Gastroesophageal sphincter (tissue), 4 donors: ENCODE results near the gene ABHD3. TPM values are rescaled to one million over a fixed set of nuclear protein-coding genes. Genes with fewer than 3 reads are reported as not detected.
"Not testable (repeated sequence)": the region's sequence is repeated elsewhere in the genome, so short reads cannot be mapped to it uniquely, and the experiment has no call there.

Experiments used
- ATAC-seq: fragments of 150-250 bp; one replicate; pipeline ENCODE4 v1.9.1; 2016; ENCODE audit warnings: mild to moderate bottlenecking, moderate library complexity
- H3K27ac ChIP-seq, 4 donors: fragments of 200-600 bp; sonication (generic) in 3 of 4; 1 replicate in 3 of 4; 2 replicates in 1 of 4; pipeline ENCODE4 v1.5.1; 2016 to 2019
- H3K27me3 ChIP-seq: fragments of 200-600 bp; sonication (generic); one replicate; pipeline ENCODE4 v1.5.1; 2019
- H3K36me3 ChIP-seq, 2 donors: fragments of 200-600 bp; sonication (generic); one replicate each; pipeline ENCODE4 v1.5.1; 2019; ENCODE audit warnings: control low read depth in 1 of 2
- H3K4me1 ChIP-seq, 3 donors: fragments of 200-600 bp; sonication (generic); 1 replicate in 2 of 3; 2 replicates in 1 of 3; pipeline ENCODE4 v1.5.1; 2016 to 2019; ENCODE audit warnings: control low read depth in 2 of 3
- H3K4me3 ChIP-seq, 2 donors: fragments of 200-600 bp; sonication (generic); one replicate each; pipeline ENCODE4 v1.5.1; 2019; ENCODE audit warnings: mild to moderate bottlenecking in 1 of 2, moderate library complexity in 1 of 2
- H3K9me3 ChIP-seq, 3 donors: fragments of 200-600 bp; sonication (generic); one replicate each; pipeline ENCODE4 v1.5.1; 2017 to 2019; ENCODE audit warnings: control low read depth in 2 of 3
- EP300 ChIP-seq: sonication (generic); formaldehyde crosslinking; IDR thresholded peaks from one replicate; pipeline ENCODE4 v1.6.1; 2017; ENCODE audit warnings: antibody characterized with exemption, mild to moderate bottlenecking
- POLR2A ChIP-seq, 2 donors: fragments of 450-650 bp; IDR thresholded peaks; one replicate each; pipeline ENCODE4 v1.6.1; 2017; ENCODE audit warnings: antibody characterized with exemption in 2 of 2, mild to moderate bottlenecking in 2 of 2, moderate library complexity in 1 of 2
- POLR2AphosphoS5 ChIP-seq: sonication (generic); formaldehyde crosslinking; IDR thresholded peaks from one replicate; pipeline ENCODE4 v1.6.1; 2017; ENCODE audit warnings: antibody characterized with exemption
- WGBS, 2 donors: methylation state at CpG; one replicate each; pipeline ENCODE4 v1.1.5; 2018; ENCODE audit warnings: low coverage in 1 of 2; 5-methylcytosine and 5-hydroxymethylcytosine counted together
- small RNA-seq, 4 donors: library from RNA; depleted of rRNA; stranded (forward); fragments of <200 nt; gene quantifications; one replicate each; pipeline ENCODE3, GENCODE V24; 2016
- total RNA-seq, 4 donors: library from RNA; depleted of rRNA; stranded (reverse); fragments of >200 nt; gene quantifications; one replicate each; pipeline ENCODE4 v1.1.0, GENCODE V29; 2016
- TF ChIP-seq, protein P1 (sequence below), 4 experiments: fragments of 200-600 bp in 2 of 4; fragments of 450-650 bp in 2 of 4; sonication (generic) in 1 of 4; IDR thresholded peaks; one replicate each; pipeline ENCODE4 v1.5.1; 2017 to 2019; ENCODE audit warnings: antibody characterized with exemption in 4 of 4, mild to moderate bottlenecking in 2 of 4, moderate library complexity in 2 of 4

The ABHD3 gene
- total RNA-seq, 4 donors from 2014 or later = 4.9 to 18.6 (median 8.5) TPM

GRCh38 chr18:21612125-21613039 lies 92.2 kb downstream of the ABHD3 start, which contains the start of gene SNRPD1:
TSS of gene SNRPD1 (plus strand) at chr18:21612314. CDS start at chr18:21612430, 116 bp downstream.
- Histone ChIP-seq H3K27me3 (no peaks in the 10 kb centered on the region), H3K36me3 (peaks cover 0 to 14% of the 10 kb centered on the region in 2 donors), H3K27ac (peak within 1 kb of the TSS; percentile 18 to 87 (median 80)), H3K4me3 (peak within 1 kb of the TSS; percentile 77 to 82), H3K4me1 (peaks cover 3 to 26% (median 5%) of the 10 kb centered on the region in 3 donors), H3K9me3 (no peaks in the 10 kb centered on the region)
- WGBS, 2 donors = 0 to 1% methylated on average over 17 to 33 of the region's 59 CpGs
- peak; percentile 99 for ATAC-seq
- peak; percentile 46 for TF ChIP-seq POLR2AphosphoS5
- no peak for TF ChIP-seq EP300
- peak in 1 of 2 donors; percentile 40 for TF ChIP-seq POLR2A (IDR thresholded peaks at IDR 0.05)
- TF ChIP-seq, protein P1, sequence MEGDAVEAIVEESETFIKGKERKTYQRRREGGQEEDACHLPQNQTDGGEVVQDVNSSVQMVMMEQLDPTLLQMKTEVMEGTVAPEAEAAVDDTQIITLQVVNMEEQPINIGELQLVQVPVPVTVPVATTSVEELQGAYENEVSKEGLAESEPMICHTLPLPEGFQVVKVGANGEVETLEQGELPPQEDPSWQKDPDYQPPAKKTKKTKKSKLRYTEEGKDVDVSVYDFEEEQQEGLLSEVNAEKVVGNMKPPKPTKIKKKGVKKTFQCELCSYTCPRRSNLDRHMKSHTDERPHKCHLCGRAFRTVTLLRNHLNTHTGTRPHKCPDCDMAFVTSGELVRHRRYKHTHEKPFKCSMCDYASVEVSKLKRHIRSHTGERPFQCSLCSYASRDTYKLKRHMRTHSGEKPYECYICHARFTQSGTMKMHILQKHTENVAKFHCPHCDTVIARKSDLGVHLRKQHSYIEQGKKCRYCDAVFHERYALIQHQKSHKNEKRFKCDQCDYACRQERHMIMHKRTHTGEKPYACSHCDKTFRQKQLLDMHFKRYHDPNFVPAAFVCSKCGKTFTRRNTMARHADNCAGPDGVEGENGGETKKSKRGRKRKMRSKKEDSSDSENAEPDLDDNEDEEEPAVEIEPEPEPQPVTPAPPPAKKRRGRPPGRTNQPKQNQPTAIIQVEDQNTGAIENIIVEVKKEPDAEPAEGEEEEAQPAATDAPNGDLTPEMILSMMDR (IDR thresholded peaks at IDR 0.05) = peak; percentile 84 to 98 (median 90)

GRCh38 chr18:21611401-21612124 lies 93.0 kb downstream of the ABHD3 start:
- not testable (repeated sequence) for ATAC-seq, H3K36me3 ChIP-seq

DNA sequence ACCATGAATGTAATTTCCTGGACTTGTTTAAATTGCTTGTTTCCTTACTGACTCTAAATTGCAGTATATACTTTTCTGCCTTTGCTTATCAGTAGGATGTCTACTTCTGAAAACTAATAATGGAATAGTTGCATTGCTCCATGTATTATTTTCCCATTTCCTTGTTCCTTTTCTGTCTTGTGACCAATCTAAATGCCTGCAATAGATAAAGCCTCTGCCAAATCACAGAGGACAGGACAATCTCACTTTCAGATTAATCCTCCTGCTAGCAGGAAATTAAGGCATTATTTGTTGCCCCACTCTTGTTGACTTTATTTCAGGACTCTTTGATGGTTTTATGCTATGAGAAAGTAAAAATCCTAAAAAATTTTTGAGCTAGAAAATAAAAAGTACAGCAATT lies 99.4 kb downstream of the ABHD3 start:
- peaks cover 0 to 7% (median 0%) of the 10 kb centered on the region in 3 donors for H3K4me1 ChIP-seq
- no peaks in the 10 kb centered on the region for H3K36me3 ChIP-seq
- H3K9me3 ChIP-seq = no peaks in the 10 kb centered on the region
- no peak overlapping the region for H3K27ac ChIP-seq
- no peaks in the 10 kb centered on the region for H3K27me3 ChIP-seq
- no peak for ATAC-seq
- no peak for TF ChIP-seq POLR2AphosphoS5
- TF ChIP-seq EP300 = no peak
- no peak for TF ChIP-seq POLR2A (IDR thresholded peaks at IDR 0.05)
- TF ChIP-seq, protein P1 (IDR thresholded peaks at IDR 0.05) = no peak
- no peak overlapping the region for H3K4me3 ChIP-seq

More at GRCh38 chr18:21611401-21612124, 93.0 kb downstream of the ABHD3 start:
- Histone ChIP-seq H3K4me3 (peak overlapping the region; percentile 77 to 82), H3K27ac (peak overlapping the region in 3 of 4 donors; percentile 79 to 87 (median 81)), H3K4me1 (peaks cover 3 to 26% (median 5%) of the 10 kb centered on the region in 3 donors)
- H3K9me3 ChIP-seq, H3K27me3 ChIP-seq: not testable (repeated sequence)
- WGBS, 2 donors = 50 to 71% methylated on average over 3 to 24 of the region's 30 CpGs

DNA sequence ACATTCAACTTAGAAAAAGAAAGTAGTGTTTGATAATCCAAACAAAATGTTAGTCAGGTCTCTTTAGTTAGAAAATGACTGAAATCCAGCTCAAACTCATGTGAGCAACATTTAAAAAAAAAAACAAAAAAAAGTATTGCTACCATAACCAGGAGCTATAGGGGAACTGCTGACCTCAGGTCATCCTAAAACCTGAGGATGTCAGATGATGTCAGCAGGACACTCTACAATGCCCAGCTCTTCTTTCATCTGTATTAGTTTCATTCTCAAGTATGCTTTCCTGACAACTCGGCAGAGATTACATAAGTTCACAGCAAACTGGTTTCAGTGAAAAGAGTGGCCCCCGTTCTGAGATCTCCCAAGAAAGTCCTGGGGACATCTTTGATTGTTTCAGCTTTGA lies 99.9 kb downstream of the ABHD3 start:
- Histone ChIP-seq H3K9me3 (no peaks in the 10 kb centered on the region), H3K4me3 (no peak overlapping the region), H3K36me3 (no peaks in the 10 kb centered on the region), H3K4me1 (peaks cover 0 to 8% (median 0%) of the 10 kb centered on the region in 3 donors), H3K27me3 (no peaks in the 10 kb centered on the region), H3K27ac (no peak overlapping the region)
- WGBS, 2 donors = 5% methylated on average over 2 of the region's 2 CpGs; no CpG with 5 or more reads in 1 of the 2 donors
- TF ChIP-seq POLR2AphosphoS5 (no peak), POLR2A (IDR thresholded peaks at IDR 0.05) (no peak), EP300 (no peak)
- TF ChIP-seq, protein P1 (IDR thresholded peaks at IDR 0.05) = no peak
- no peak for ATAC-seq

DNA sequence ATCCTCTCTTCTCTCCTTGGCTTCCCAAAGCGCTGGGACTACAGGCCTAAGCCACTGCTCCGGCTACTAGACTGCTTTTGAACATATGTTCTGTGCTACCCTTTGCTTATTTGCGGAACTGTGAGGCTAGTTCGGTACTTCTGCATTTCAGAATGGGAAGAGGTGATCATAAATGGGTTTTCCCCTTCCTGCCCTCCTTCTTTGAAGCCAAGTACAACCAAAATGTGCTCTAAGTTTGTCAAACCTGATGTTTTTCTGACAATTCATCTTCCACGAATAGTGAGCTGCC lies 102.3 kb downstream of the ABHD3 start:
- 74 to 86% methylated on average over 5 of the region's 5 CpGs for WGBS, 2 donors
- Histone ChIP-seq H3K4me1 (peaks cover 0 to 32% (median 6%) of the 10 kb centered on the region in 3 donors), H3K9me3 (no peaks in the 10 kb centered on the region), H3K27me3 (no peaks in the 10 kb centered on the region), H3K27ac (no peak overlapping the region), H3K4me3 (no peak overlapping the region), H3K36me3 (no peaks in the 10 kb centered on the region)
- TF ChIP-seq EP300 = no peak
- ATAC-seq = no peak

Small RNA genes within 50 kb of the gene (small RNA-seq; reads per million reads assigned to genes)
- gene MIR320C1 (0 reads per million in 4 donors), gene RF00019 (0 reads per million in 4 donors), gene RF01241 (0 reads per million in 4 donors)

Other genes starting within 250 kb of the ABHD3 start
- gene ESCO1, start 104.1 kb downstream of the ABHD3 start, total RNA-seq = 10 to 100 TPM; 13.2 to 23.4 (median 19.1) TPM
- gene SNRPD1, start 92.5 kb downstream of the ABHD3 start, total RNA-seq = 1 to 10 TPM; 6.8 to 8.7 (median 7.3) TPM
- 10 to 100 TPM; 43.7 to 57.7 (median 47.3) TPM for gene MIB1, start 36.0 kb upstream of the ABHD3 start, total RNA-seq